ENCODE data around the gene PROCA1.
"Not testable (repeated sequence)": the region's sequence is repeated elsewhere in the genome, so short reads cannot be mapped to it uniquely, and the experiment has no call there.

Gene PROCA1

GRCh38 chr17:28741358-28742349, 30.0 kb upstream of the PROCA1 start:
- no peak for TF ChIP-seq CTCF (conservative IDR thresholded peaks at IDR 0.05; ENCODE audit: low read depth, low read length)
- no peak overlapping the region for H3K4me3 ChIP-seq (ENCODE audit: low read length)
- no peak for DNase-seq (ENCODE audit: low read depth)

GRCh38 chr17:28740406-28741357, 29.0 kb upstream of the PROCA1 start:
- no peak for DNase-seq (ENCODE audit: low read depth)
- H3K4me3 ChIP-seq (ENCODE audit: low read length): no peak overlapping the region
- TF ChIP-seq CTCF (conservative IDR thresholded peaks at IDR 0.05; ENCODE audit: low read depth, low read length): no peak

GRCh38 chr17:28738680-28739384, 27.1 kb upstream of the PROCA1 start:
- TF ChIP-seq CTCF (conservative IDR thresholded peaks at IDR 0.05; ENCODE audit: low read depth, low read length): no peak
- DNase-seq (ENCODE audit: low read depth): no peak
- H3K4me3 ChIP-seq (ENCODE audit: low read length): no peak overlapping the region

GRCh38 chr17:28737770-28738679, 26.3 kb upstream of the PROCA1 start:
- H3K4me3 ChIP-seq (ENCODE audit: low read length): no peak overlapping the region
- DNase-seq (ENCODE audit: low read depth): no peak
- no peak for TF ChIP-seq CTCF (conservative IDR thresholded peaks at IDR 0.05; ENCODE audit: low read depth, low read length)

GRCh38 chr17:28737316-28737715, 25.6 kb upstream of the PROCA1 start:
- no peak for TF ChIP-seq CTCF (conservative IDR thresholded peaks at IDR 0.05; ENCODE audit: low read depth, low read length)
- no peak overlapping the region for H3K4me3 ChIP-seq (ENCODE audit: low read length)
- no peak for DNase-seq (ENCODE audit: low read depth)

- H3K4me3 ChIP-seq (ENCODE audit: low read length); DNase-seq (ENCODE audit: low read depth): not testable (repeated sequence)
Observed at GRCh38 chr17:28735913-28736769, 24.5 kb upstream of the PROCA1 start.

Measured in retinal pigment epithelial cell (primary cell).